Measurements from ENCODE around the gene RAD23A.

GRCh38 chr19:12983091-12983490 lies 37.4 kb downstream of the RAD23A start:
- TF ChIP-seq CTCF (IDR thresholded peaks at IDR 0.05): no peak
- no peak for TF ChIP-seq POLR2A (IDR thresholded peaks at IDR 0.05)
